Testis (tissue), 3 donors: ENCODE measurements around the gene RNF126. TPM values are rescaled to one million over a fixed set of nuclear protein-coding genes. Genes with fewer than 3 reads are reported as not detected.
"Not testable (repeated sequence)": the region's sequence is repeated elsewhere in the genome, so short reads cannot be mapped to it uniquely, and the experiment has no call there.

Experiments used
- DNase-seq: peaks from one replicate; pipeline ENCODE4 v3.0.0-alpha.2; 2019
- H3K27ac ChIP-seq, 2 donors: fragments of 200-600 bp; sonication (generic); one replicate each; pipeline ENCODE4 v1.5.1; 2019
- H3K27me3 ChIP-seq: fragments of 200-600 bp; sonication (generic); one replicate; pipeline ENCODE4 v1.5.1; 2019
- H3K36me3 ChIP-seq: fragments of 200-600 bp; sonication (generic); one replicate; pipeline ENCODE4 v1.5.1; 2017; ENCODE audit warnings: low read depth; ENCODE audit errors: missing control alignments
- H3K4me1 ChIP-seq: fragments of 200-600 bp; sonication (generic); one replicate; pipeline ENCODE4 v1.5.1; 2019
- H3K4me3 ChIP-seq, 2 donors: fragments of 200-600 bp; sonication (generic); one replicate each; pipeline ENCODE4 v1.5.1; 2017 to 2019
- H3K9me3 ChIP-seq: fragments of 200-600 bp; sonication (generic); one replicate; pipeline ENCODE4 v1.5.1; 2017
- POLR2A ChIP-seq: fragments of 450-650 bp; IDR thresholded peaks from one replicate; pipeline ENCODE4 v1.6.1; 2017; ENCODE audit warnings: antibody characterized with exemption, mild to moderate bottlenecking, moderate library complexity
- WGBS, 2 donors: methylation state at CpG; one replicate each; pipeline ENCODE4 v1.1.5; 2018; 5-methylcytosine and 5-hydroxymethylcytosine counted together
- intact Hi-C: fragments of 100-400 bp; cut with DNase I; formaldehyde crosslinking; loops from one replicate; pipeline ENCODE4 v1.15.1; 2023; ENCODE audit warnings: low total_unique reads
- polyA plus RNA-seq: library from polyadenylated mRNA; stranded (reverse); fragments of 350-450 nt; fragmentation: Illumina TruSeq; extraction: RNeasy Lipid Tissue Mini Kit (QIAGEN cat#74804); gene quantifications from one replicate; pipeline ENCODE4 v1.2.3, GENCODE V29; 2014; ENCODE audit warnings: low read depth, low replicate concordance; ENCODE audit not compliant: insufficient read depth
- total RNA-seq, 2 donors: library from RNA; depleted of rRNA; stranded (reverse); fragments of >200 nt; gene quantifications; one replicate each; pipeline ENCODE4 v1.2.3, GENCODE V29; 2016
- TF ChIP-seq, protein P1 (sequence below), 3 experiments: fragments of 450-650 bp in 2 of 3; fragments of 200-600 bp in 1 of 3; sonication (generic) in 1 of 3; IDR thresholded peaks; one replicate each; pipeline ENCODE4 v1.5.1; 2016 to 2019; ENCODE audit warnings: antibody characterized with exemption in 3 of 3, mild to moderate bottlenecking in 2 of 3, moderate library complexity in 1 of 3

Gene RNF126
- total and polyA plus RNA-seq, 3 donors from 2014 or later = 107 to 158 (median 148) TPM

- Histone ChIP-seq H3K4me1 (no peaks in the 10 kb centered on the region), H3K4me3 (no peak overlapping the region), H3K36me3 (no peaks in the 10 kb centered on the region), H3K27ac (no peak overlapping the region), H3K27me3 (no peaks in the 10 kb centered on the region), H3K9me3 (no peaks in the 10 kb centered on the region)
- TF ChIP-seq, protein P1, sequence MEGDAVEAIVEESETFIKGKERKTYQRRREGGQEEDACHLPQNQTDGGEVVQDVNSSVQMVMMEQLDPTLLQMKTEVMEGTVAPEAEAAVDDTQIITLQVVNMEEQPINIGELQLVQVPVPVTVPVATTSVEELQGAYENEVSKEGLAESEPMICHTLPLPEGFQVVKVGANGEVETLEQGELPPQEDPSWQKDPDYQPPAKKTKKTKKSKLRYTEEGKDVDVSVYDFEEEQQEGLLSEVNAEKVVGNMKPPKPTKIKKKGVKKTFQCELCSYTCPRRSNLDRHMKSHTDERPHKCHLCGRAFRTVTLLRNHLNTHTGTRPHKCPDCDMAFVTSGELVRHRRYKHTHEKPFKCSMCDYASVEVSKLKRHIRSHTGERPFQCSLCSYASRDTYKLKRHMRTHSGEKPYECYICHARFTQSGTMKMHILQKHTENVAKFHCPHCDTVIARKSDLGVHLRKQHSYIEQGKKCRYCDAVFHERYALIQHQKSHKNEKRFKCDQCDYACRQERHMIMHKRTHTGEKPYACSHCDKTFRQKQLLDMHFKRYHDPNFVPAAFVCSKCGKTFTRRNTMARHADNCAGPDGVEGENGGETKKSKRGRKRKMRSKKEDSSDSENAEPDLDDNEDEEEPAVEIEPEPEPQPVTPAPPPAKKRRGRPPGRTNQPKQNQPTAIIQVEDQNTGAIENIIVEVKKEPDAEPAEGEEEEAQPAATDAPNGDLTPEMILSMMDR (IDR thresholded peaks at IDR 0.05) = no peak
- TF ChIP-seq POLR2A = no peak
- 62 to 74% methylated on average over 11 of the region's 11 CpGs for WGBS, 2 donors
- DNase-seq = peak; percentile 46
- intact Hi-C loops = no loop called here
These were observed 58.7 kb downstream of the RNF126 start for GRCh38 chr19:604355-604754.

DNA sequence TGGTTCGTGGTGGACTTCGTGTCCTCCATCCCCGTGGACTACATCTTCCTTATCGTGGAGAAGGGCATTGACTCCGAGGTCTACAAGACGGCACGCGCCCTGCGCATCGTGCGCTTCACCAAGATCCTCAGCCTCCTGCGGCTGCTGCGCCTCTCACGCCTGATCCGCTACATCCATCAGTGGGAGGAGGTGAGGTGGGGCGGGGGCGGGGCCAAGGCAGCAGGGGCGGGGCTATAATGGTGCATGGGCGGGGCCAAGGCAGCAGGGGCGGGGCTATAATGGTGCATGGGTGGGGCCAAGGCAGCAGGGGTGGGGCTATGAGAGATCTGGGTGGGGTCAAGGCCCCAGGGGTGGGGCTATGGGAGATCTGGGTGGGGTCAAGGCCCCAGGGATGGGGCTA, 59.2 kb downstream of the RNF126 start:
- peak; percentile 46 for DNase-seq
- intact Hi-C loops, H3K9me3 ChIP-seq, H3K4me3 ChIP-seq, H3K4me1 ChIP-seq, H3K27ac ChIP-seq, H3K27me3 ChIP-seq, H3K36me3 ChIP-seq: not testable (repeated sequence)
- WGBS, 2 donors = 50 to 72% methylated on average over 6 to 19 of the region's 20 CpGs

GRCh38 chr19:603302-603639, 59.7 kb downstream of the RNF126 start:
- 62 to 82% methylated on average over 7 to 10 of the region's 13 CpGs for WGBS, 2 donors
- H3K36me3 ChIP-seq, intact Hi-C loops, H3K4me1 ChIP-seq, H3K27ac ChIP-seq, H3K9me3 ChIP-seq, H3K27me3 ChIP-seq, DNase-seq, H3K4me3 ChIP-seq: not testable (repeated sequence)

DNA sequence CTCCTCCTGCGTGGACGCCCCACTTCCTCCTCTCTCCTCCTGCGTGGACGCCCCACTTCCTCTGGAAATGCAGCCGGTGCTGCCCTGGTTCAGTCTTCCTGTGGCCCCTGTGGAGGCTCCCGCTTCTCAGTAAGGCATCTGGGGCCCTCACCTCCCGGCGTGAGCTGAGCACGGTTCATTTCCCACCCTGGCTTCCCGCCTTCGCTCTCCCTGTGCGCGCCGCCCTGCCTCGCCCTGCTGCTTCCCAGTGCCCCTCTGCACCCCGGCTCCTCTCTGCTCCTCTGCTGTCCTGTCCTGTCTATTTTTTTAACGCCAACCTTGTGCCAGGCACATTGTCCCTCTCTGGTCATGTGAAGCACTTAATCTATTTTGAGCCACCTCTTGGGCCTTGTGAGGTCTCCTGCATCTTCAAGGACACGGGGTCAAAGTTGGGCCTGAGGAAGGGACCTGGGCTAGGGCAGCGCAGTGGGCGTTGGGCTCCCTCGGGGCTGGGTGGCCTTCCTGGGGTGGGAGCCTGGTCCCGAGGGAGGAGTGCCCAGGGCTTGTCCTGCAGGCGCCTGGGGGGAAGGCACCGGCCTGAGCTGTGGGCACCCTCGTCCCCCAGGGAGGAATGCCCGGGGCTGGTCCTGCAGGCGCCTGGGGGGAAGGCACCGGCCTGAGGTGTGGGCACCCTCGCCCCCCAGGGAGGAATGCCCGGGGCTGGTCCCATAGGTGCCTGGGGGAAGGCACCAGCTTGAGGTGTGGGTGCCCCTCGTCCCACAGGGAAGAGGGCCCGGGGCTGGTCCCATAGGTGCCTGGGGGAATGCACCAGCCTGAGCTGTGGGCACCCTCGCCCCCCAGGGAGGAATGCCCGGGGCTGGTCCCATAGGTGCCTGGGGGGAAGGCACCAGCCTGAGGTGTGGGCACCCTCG, 60.4 kb downstream of the RNF126 start:
- TF ChIP-seq, protein P1 (IDR thresholded peaks at IDR 0.05) = no peak
- TF ChIP-seq POLR2A = no peak
- intact Hi-C loops = no loop called here
- no peaks in the 10 kb centered on the region for H3K9me3 ChIP-seq
- 88 to 90% methylated on average over 29 to 35 of the region's 35 CpGs for WGBS, 2 donors
- no peak overlapping the region for H3K4me3 ChIP-seq
- no peak for DNase-seq
- H3K27me3 ChIP-seq = no peaks in the 10 kb centered on the region
- no peak overlapping the region for H3K27ac ChIP-seq
- no peaks in the 10 kb centered on the region for H3K36me3 ChIP-seq
- H3K4me1 ChIP-seq = no peaks in the 10 kb centered on the region

- no peaks in the 10 kb centered on the region for H3K4me1 ChIP-seq
- no peak for TF ChIP-seq POLR2A
- TF ChIP-seq, protein P1 (IDR thresholded peaks at IDR 0.05) = no peak
- 83 to 89% methylated on average over 23 to 25 of the region's 25 CpGs for WGBS, 2 donors
These were observed 61.2 kb downstream of the RNF126 start for GRCh38 chr19:601790-602189.

DNA sequence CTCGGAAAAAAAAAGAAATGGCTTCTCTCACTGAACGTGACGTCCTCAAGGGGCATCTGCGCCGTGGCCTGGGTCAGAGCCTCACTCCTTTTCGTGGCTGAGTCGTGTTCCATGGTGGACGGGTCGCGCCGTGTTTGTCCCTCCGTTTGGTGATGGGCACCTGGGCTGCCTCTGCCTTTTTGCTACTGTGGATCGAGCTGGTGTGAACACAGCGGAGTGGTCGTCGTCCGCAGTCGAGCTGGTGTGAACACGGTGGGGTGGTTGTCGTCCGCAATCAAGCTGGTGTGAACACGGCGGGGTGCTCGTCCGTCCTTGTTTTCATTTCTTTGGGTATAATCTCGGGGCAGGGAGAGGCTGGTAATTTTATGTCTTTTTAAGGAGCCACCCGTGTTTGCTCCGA, 61.7 kb downstream of the RNF126 start:
- Histone ChIP-seq H3K9me3 (no peaks in the 10 kb centered on the region), H3K4me1 (no peaks in the 10 kb centered on the region), H3K27ac (no peak overlapping the region), H3K36me3 (no peaks in the 10 kb centered on the region), H3K27me3 (no peaks in the 10 kb centered on the region), H3K4me3 (no peak overlapping the region)
- no peak for DNase-seq
- TF ChIP-seq, protein P1 (IDR thresholded peaks at IDR 0.05) = no peak
- intact Hi-C loops = no loop called here
- WGBS, 2 donors = 91 to 93% methylated on average over 28 of the region's 28 CpGs

More at GRCh38 chr19:601790-602189, 61.2 kb downstream of the RNF126 start:
- no peaks in the 10 kb centered on the region for H3K9me3 ChIP-seq
- no peak overlapping the region for H3K4me3 ChIP-seq
- no peaks in the 10 kb centered on the region for H3K36me3 ChIP-seq
- intact Hi-C loops = no loop called here
- DNase-seq = no peak
- H3K27ac ChIP-seq = no peak overlapping the region
- H3K27me3 ChIP-seq = no peaks in the 10 kb centered on the region
